GM19452 (cell line): ENCODE data around the gene MEGF8.
A peak's percentile ranks its signal among the peaks of the same experiment; 100 is the strongest.

Source experiments
- ATAC-seq: cut with Tn5 transposase; IDR thresholded peaks from one replicate; pipeline ENCODE4 v1.9.1; 2021; ENCODE audit not compliant: unreplicated experiment

The MEGF8 gene

GRCh38 chr19:42303101-42303464 is 22.4 kb upstream of the MEGF8 start:
- no peak for ATAC-seq

GRCh38 chr19:42303876-42304275 is 21.6 kb upstream of the MEGF8 start:
- no peak for ATAC-seq

GRCh38 chr19:42306646-42307045 is 18.8 kb upstream of the MEGF8 start:
- ATAC-seq: no peak

- no peak for ATAC-seq
Observed at GRCh38 chr19:42309686-42310085, 15.7 kb upstream of the MEGF8 start.

DNA sequence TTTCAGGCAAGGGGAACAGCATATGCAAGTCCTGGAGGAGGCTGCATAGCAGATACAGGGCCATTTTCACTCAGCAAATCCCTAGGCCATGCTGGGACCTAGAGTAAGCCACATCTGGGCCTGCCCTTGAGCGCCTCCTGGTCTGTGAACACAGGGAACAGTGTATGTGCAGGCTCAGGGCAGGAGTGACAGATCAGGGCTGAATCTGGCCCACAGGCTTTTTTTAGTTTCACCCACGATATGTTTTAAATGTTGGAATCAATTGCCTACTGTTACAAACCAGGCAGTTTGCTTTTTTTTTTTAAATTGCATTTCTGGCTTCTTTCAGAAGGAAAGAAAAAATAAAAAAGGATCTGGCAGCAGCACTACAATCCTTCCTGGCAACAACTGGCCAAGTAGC is 13.8 kb upstream of the MEGF8 start:
- no peak for ATAC-seq

DNA sequence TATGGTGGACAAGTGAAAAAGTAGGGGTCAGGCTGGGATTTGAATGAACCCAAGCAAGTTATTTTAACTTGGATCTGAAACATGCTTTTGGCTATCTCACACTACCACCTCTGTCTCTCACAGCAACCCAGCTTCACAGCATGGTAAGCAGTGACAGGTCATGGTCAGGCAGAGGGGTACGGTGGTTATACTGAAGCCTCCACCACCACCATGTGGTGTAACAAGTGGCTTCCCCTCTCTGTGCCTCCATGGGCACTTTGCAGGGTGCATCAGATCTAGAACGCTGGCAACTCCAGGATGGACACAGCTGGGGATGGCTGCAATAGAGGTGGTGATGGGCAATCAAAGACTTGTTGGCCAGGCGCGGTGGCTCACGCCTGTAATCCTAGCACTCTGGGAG is 13.1 kb upstream of the MEGF8 start:
- no peak for ATAC-seq

GRCh38 chr19:42313096-42313839 is 12.2 kb upstream of the MEGF8 start, which contains the start of gene TMEM145:
Gene TMEM145, plus strand, starts transcription at chr19:42313309. Its CDS starts 68 bp downstream, at chr19:42313377.
- ATAC-seq: no peak

GRCh38 chr19:42313840-42314755 is 11.3 kb upstream of the MEGF8 start:
- ATAC-seq: no peak

- ATAC-seq: no peak
Observed at GRCh38 chr19:42315024-42315423, 10.4 kb upstream of the MEGF8 start.

DNA sequence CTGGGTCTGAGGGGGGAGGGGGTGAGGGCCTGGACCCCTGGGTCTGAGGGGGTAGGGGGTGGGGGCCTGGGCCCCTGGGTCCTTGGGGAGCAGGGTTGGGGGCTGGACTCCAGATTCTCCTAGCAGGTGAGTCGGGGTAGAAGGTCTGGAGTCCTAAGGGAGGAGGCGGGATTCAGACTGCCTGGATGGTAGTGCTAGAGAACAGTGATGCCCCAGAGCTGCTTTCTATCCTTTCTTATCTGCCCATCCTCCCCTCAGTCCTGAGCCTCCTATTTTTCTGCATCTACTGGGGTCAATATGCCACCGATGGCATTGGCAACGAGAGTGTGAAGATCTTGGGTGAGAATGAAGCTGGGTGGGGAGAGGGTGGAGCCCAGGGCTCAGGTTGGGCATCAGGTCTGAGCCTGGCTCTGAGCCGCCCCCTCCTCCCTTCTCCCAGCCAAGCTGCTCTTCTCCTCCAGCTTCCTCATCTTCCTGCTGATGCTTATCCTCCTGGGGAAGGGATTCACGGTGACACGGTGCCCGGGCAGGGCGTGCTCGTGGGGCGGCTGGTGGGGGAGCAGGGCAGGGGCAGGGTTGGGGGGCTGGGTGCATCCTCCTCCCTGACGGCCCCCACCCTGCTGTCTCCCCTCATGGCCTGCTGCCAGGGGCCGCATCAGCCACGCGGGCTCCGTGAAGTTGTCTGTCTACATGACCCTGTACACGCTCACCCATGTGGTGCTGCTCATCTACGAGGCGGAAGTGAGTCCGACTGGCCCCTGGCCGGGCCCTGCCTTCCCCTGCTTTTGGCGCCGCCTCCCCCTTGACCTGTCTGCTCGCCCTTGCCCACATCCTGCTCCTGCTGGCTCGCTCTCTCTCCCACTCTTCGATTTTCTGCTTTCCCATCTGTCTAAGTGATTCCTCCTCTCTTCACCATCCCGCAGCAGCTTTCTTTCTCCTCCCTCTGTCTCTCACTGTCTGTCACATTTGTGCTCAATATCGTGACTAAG is 8.9 kb upstream of the MEGF8 start:
- no peak for ATAC-seq

DNA sequence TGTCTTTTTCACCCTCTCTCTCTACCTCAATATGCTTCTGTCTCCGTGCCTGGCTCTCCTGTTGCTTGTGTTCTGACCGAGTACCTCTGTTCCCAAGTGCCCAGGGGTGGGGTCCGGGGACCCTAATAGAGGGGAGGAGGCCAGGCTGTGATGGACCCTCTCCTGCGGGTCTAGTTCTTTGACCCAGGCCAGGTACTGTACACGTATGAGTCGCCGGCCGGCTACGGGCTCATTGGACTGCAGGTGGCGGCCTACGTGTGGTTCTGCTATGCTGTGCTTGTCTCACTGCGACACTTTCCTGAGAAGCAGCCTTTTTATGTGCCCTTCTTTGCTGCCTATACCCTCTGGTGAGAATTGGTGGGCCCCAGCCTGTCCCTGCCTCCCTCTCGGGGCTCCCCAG is 7.9 kb upstream of the MEGF8 start:
- no peak for ATAC-seq

GRCh38 chr19:42322305-42322704 is 3.1 kb upstream of the MEGF8 start:
- no peak for ATAC-seq

GRCh38 chr19:42323473-42323851 is 2.0 kb upstream of the MEGF8 start:
- ATAC-seq: no peak

DNA sequence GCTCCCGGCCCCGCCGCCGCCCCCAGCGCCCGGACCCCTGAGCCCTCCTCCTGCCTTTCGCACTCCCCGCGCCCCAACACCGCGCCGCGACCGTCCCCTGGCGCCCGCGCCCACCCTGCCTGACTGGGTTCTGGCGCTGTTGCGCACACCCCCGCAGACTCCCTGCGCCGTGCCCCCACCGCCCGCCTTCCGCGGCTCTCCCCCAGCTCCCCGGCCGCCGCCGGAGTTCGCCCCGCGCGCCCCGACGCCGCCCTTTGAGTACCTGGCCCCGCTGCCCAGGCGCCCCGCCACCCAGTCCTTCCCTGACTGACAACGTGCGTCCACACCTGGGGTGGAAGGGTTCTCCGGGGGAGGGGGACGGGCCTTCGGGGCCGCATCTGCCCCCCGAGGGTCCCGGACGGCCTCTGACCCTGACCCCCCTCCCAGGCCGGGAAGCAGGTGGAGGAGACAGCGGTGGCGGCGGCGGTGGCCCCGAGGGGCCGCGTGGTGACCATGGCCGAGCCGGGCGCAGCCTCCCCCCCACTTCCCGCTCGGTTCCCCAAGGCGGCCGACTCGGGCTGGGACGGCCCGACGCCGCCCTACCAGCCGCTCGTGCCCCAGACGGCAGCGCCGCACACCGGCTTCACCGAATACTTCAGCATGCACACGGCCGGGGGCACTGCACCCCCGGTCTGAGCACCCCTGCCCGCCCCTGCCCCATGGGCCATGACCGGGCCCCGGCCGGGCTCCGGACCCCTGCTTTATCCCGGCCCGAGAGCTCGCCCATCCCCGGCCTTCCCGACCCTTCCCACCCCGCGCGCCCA is 1.4 kb upstream of the MEGF8 start:
- ATAC-seq: no peak

DNA sequence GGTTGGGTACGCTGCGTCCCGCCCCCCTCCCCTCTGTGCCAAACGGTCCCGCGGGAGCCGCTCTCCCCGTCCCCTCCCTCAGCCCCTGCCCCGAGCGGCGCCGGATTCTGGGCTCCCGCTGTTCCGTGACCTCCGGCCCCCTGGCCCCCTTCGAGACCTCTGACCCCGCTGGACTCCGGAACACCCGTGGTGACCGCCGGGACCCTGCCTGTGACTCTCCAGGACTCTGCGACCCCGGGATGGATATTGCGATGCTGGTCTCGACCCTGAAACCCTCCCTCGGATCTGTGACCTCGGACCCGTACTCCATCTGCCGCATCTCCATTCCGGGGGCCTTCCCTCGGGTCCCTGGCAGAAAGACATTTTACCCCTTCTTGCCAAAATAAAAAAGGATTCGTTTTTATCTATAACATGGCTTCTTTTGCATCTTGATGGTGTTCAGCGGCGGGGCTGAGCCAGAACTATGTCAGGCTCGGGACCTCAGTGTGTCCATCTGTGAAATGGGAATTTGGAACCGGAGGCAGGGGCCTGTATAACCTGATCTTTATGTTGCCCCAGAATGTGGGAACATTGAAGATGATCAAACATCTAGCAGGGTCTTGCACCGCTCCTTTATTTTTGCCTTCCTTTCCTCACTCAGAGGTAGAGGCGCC is 654 bp upstream of the MEGF8 start:
- ATAC-seq: no peak

DNA sequence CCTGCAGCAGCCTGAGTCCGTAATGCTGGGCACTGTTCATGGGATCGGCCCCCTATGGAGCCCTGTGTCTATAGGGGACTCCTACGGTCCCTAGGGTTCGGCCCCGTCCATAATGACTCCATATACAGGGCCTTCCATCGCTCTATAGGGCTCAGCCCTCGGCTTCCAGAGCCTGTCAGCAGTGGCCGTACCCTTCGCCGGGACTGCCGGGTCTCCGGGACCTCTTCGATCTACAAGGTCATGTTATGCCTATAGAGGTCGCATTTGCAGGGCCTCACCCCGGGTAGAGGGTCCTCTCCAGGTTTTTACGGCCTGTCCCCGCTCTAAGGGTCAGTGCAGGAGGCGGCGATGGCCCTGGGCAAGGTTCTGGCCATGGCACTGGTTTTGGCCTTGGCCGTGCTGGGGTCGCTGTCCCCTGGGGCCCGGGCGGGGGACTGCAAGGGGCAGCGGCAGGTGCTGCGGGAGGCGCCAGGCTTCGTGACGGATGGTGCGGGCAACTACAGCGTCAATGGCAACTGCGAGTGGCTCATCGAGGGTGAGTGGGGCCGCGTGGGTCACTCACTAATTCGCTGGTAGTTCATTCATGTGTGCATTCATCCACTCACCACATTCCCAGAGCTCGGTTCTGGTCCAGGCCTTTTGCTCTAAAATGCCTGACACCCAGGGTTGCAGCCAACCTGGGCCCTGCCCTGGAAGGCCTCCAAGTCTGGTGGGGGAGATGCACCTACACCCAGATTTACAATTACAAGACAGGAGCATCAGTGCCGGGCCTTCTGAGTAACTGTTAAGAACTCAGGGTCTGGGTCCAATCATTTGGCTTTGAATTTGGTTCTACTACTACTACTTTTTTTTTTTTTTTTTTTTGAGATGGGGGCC is 699 bp downstream of the MEGF8 start:
- ATAC-seq: peak; percentile 10

- ATAC-seq: no peak
Observed at GRCh38 chr19:42326969-42327368, 1.5 kb downstream of the MEGF8 start.

- no peak for ATAC-seq
Observed at GRCh38 chr19:42327381-42327780, 1.9 kb downstream of the MEGF8 start.

GRCh38 chr19:42328106-42328505 is 2.7 kb downstream of the MEGF8 start:
- no peak for ATAC-seq
